ENCODE data around the gene PSMD2.

GRCh38 chr3:184357248-184358123 lies 58.4 kb downstream of the PSMD2 start:
- TF ChIP-seq CTCF (IDR thresholded peaks at IDR 0.05) (no peak), ZFX (IDR thresholded peaks at IDR 0.05; ENCODE audit: borderline replicate concordance) (no peak)

Measured in 22Rv1 (cell line).